Esophagus mucosa (tissue), 1 donor: ENCODE data around the gene ZNF106. TPM values are rescaled to one million over a fixed set of nuclear protein-coding genes. Genes with fewer than 3 reads are reported as not detected.

Experiments
- ATAC-seq: fragments of 200-7000 bp; cut with Tn5 transposase; one replicate; pipeline ENCODE4 v1.9.1; 2020
- total RNA-seq: library from RNA; stranded (reverse); gene quantifications from one replicate; pipeline ENCODE4 v1.2.4, GENCODE V29; 2023
- donor health status: DM: yes; HTN: yes; CAD: no.

ZNF106 gene
- total RNA-seq, 1 donor from 2014 or later: 23.0 TPM

DNA sequence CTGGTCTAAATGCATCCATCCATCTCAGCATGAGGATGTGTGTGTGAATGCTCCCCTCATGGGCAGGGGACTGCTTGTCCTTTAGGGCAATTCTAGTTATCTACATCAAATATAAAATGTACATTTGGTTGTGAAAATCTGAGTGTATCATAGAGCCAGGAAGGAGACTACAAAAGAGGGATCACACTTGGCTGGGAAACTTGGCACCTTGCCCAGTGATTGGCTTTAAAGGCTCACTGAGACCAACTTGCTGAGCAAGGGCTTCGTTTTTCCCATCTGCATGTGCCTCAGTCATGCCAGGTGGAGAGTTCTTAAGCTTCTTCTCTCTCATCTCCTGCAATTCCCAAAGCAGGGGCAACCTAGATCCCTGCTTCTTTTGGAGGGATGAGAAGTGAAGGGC is 126.4 kb downstream of the ZNF106 start:
- no peak for ATAC-seq

DNA sequence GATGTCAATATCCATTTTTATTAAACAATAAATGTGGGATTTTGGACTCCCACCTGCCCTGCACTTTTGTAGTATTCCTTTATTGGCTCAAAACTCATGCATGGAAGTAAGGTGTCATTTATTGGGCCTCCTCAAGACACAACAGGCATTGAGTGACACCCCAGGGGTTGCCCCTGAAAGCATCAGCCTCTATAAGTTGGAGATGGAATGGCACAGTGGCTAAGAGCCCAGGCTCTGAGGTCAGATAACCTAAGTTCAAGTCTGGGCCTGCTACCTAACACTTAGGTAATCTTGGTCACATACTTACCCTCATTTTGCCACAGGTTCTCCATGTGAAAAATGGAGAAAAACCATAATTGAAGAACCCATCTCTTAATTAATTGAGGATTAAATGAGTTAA is 127.0 kb downstream of the ZNF106 start:
- ATAC-seq: no peak

DNA sequence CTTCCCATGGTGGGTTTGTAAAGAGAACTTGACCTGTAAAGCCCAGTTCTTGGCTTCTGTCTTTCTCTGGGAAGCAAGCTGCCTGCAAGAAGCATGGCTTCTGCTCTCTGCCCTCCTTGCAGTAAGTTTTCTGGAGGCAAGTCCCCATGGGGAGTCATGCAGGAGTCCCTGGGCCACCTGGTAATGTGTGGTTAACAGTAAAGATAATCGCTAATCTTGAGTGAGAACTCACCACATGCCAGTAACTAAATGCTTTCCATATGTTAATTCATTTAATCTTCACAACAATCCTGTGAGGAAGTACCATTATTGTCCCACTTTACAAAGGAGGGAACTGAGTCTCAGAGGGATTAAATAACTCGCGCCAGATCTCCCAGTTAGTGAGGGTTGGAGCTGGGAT is 127.5 kb downstream of the ZNF106 start:
- ATAC-seq: no peak

Other genes with a start within 250 kb of the ZNF106 start
- gene GANC, start 217.9 kb downstream of the ZNF106 start, total RNA-seq: 30.0 TPM
- gene TMEM87A, start 217.7 kb downstream of the ZNF106 start, total RNA-seq: 60.1 TPM
- gene CAPN3, start 131.6 kb downstream of the ZNF106 start, total RNA-seq: 4.5 TPM
- 34.4 TPM for gene SNAP23, start 4.5 kb upstream of the ZNF106 start, total RNA-seq
- gene LRRC57, start 57.7 kb upstream of the ZNF106 start, total RNA-seq: 11.6 TPM
- gene HAUS2, start 57.7 kb upstream of the ZNF106 start, total RNA-seq: 13.1 TPM
- gene STARD9, start 84.5 kb upstream of the ZNF106 start, total RNA-seq: 1.2 TPM
- 7.3 TPM for gene CDAN1, start 246.0 kb upstream of the ZNF106 start, total RNA-seq